ENCODE measurements around the gene SMYD3.

SMYD3 gene

DNA sequence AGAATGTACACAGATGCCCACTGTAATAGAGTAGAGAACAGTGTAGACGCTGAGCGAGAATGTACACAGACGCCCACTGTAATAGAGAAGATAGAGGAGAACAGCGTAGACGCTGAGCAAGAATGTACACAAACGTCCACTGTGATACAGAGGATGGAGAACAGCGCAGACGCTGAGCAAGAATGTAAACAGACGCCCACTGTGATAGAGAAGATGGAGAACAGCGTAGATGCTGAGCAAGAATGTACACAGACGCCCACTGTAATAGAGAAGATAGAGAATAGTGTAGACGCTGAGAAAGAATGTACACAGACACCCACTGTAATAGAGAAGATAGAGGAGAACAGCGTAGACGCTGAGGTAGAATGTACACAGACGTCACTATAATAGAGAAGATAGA lies 306.9 kb downstream of the SMYD3 start:
- no peaks in the 10 kb centered on the region for H3F3A ChIP-seq (ENCODE audit: low read depth)
- peaks cover 8% of the 10 kb centered on the region for H3K4me1 ChIP-seq (ENCODE audit: insufficient read depth, low read length, poor library complexity, severe bottlenecking)
- no peaks in the 10 kb centered on the region for H3K9me2 ChIP-seq (replicated peaks; ENCODE audit: low read depth, low read length)
- H3K79me2 ChIP-seq (ENCODE audit: insufficient read depth, low read length) = no peaks in the 10 kb centered on the region
- TF ChIP-seq, protein P1, sequence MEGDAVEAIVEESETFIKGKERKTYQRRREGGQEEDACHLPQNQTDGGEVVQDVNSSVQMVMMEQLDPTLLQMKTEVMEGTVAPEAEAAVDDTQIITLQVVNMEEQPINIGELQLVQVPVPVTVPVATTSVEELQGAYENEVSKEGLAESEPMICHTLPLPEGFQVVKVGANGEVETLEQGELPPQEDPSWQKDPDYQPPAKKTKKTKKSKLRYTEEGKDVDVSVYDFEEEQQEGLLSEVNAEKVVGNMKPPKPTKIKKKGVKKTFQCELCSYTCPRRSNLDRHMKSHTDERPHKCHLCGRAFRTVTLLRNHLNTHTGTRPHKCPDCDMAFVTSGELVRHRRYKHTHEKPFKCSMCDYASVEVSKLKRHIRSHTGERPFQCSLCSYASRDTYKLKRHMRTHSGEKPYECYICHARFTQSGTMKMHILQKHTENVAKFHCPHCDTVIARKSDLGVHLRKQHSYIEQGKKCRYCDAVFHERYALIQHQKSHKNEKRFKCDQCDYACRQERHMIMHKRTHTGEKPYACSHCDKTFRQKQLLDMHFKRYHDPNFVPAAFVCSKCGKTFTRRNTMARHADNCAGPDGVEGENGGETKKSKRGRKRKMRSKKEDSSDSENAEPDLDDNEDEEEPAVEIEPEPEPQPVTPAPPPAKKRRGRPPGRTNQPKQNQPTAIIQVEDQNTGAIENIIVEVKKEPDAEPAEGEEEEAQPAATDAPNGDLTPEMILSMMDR (conservative IDR thresholded peaks at IDR 0.05; ENCODE audit: low read length) = no peak
- TF ChIP-seq EZH2phosphoT487 (IDR thresholded peaks at IDR 0.05; ENCODE audit: borderline replicate concordance) = no peak
- H3K9me3 ChIP-seq (ENCODE audit: insufficient read depth, low read depth, low read length) = no peaks in the 10 kb centered on the region
- no peak overlapping the region for H3K4me3 ChIP-seq (ENCODE audit: low read length, poor library complexity, severe bottlenecking)
- H3K36me3 ChIP-seq (ENCODE audit: insufficient read depth, low read length) = no peaks in the 10 kb centered on the region
- H3K27me3 ChIP-seq (ENCODE audit: insufficient read depth, low read length, poor library complexity, severe bottlenecking) = no peaks in the 10 kb centered on the region
- no peak overlapping the region for H3K9ac ChIP-seq (ENCODE audit: low read depth, low read length, poor library complexity, severe bottlenecking)
- no peak overlapping the region for H2AFZ ChIP-seq (ENCODE audit: low read length)
- no peaks in the 10 kb centered on the region for H4K20me1 ChIP-seq (ENCODE audit: insufficient read depth, low read length, poor library complexity, severe bottlenecking)
- no peak overlapping the region for H3K4me2 ChIP-seq (ENCODE audit: low read depth, low read length, poor library complexity, severe bottlenecking)

DNA sequence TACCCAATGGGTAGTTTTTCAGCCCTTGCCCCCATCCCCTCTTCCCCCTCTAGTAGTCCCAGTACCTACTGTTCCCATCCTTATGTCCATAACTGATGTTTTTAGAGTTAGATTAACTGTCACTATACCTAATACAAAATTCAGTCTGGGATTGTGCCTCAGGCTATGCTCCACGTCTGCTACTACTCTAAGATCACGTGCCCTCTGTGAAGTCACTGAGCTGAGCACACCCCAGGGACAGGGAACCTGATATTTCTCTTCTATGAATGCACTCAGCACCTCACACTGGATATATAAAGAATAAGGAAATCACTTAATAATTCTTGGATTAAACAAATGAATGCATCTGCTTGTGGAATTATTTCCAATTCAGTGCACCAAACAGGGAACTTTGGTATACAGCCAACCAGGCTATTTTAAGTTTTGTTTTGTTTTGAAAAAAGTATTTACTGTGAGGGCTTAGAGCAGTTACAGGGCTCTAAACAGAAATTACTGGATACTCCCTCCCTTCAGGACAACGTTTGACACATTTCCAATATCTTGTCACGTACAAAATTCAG lies 307.9 kb downstream of the SMYD3 start:
- H3K4me1 ChIP-seq (ENCODE audit: insufficient read depth, low read length, poor library complexity, severe bottlenecking) = peaks cover 12% of the 10 kb centered on the region
- H3K79me2 ChIP-seq (ENCODE audit: insufficient read depth, low read length) = no peaks in the 10 kb centered on the region
- H3K27me3 ChIP-seq (ENCODE audit: insufficient read depth, low read length, poor library complexity, severe bottlenecking) = no peaks in the 10 kb centered on the region
- no peaks in the 10 kb centered on the region for H3F3A ChIP-seq (ENCODE audit: low read depth)
- H3K9me3 ChIP-seq (ENCODE audit: insufficient read depth, low read depth, low read length) = no peaks in the 10 kb centered on the region
- H3K9ac ChIP-seq (ENCODE audit: low read depth, low read length, poor library complexity, severe bottlenecking) = no peak overlapping the region
- TF ChIP-seq EZH2phosphoT487 (IDR thresholded peaks at IDR 0.05; ENCODE audit: borderline replicate concordance) = no peak
- TF ChIP-seq, protein P1 (conservative IDR thresholded peaks at IDR 0.05; ENCODE audit: low read length) = no peak
- H3K4me2 ChIP-seq (ENCODE audit: low read depth, low read length, poor library complexity, severe bottlenecking) = no peak overlapping the region
- H3K4me3 ChIP-seq (ENCODE audit: low read length, poor library complexity, severe bottlenecking) = no peak overlapping the region
- no peak overlapping the region for H2AFZ ChIP-seq (ENCODE audit: low read length)
- H4K20me1 ChIP-seq (ENCODE audit: insufficient read depth, low read length, poor library complexity, severe bottlenecking) = no peaks in the 10 kb centered on the region
- H3K36me3 ChIP-seq (ENCODE audit: insufficient read depth, low read length) = no peaks in the 10 kb centered on the region
- no peaks in the 10 kb centered on the region for H3K9me2 ChIP-seq (replicated peaks; ENCODE audit: low read depth, low read length)

DNA sequence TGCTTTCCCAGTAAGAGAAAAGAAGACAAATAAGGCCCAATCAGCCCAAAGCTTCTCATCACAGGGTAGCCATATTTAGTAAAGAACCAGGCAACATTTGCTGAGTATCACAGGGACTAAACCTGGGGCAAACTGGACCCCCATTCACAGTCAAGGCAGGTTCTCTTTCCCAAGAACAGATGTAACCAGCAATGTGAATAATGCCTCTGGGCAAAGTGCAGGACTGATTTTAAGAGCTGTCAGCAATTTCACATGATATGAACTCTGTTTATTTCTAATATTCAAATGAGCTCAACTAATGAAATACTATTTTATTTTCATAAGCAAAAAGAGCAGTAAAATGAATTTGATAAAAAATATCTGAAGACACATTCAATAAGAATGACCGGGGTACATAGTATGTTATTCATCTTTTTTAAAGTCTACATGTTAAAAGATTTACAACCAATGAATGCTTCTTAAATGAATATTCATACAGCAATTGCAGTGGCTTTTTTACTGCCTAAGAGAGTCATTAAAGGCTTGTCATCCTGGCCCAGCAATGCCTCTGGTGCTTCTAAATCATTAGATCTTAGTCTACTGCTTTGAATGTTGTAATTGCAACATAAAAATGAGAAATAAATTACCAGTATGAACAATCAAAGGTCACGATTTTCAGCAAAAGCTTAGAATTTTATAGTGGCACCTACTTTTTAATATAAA lies 308.8 kb downstream of the SMYD3 start:
- H3K27me3 ChIP-seq (ENCODE audit: insufficient read depth, low read length, poor library complexity, severe bottlenecking) = no peaks in the 10 kb centered on the region
- no peaks in the 10 kb centered on the region for H3K9me2 ChIP-seq (replicated peaks; ENCODE audit: low read depth, low read length)
- no peaks in the 10 kb centered on the region for H3K9me3 ChIP-seq (ENCODE audit: insufficient read depth, low read depth, low read length)
- no peaks in the 10 kb centered on the region for H3K79me2 ChIP-seq (ENCODE audit: insufficient read depth, low read length)
- H3K36me3 ChIP-seq (ENCODE audit: insufficient read depth, low read length) = no peaks in the 10 kb centered on the region
- H3F3A ChIP-seq (ENCODE audit: low read depth) = no peaks in the 10 kb centered on the region
- no peak for TF ChIP-seq EZH2phosphoT487 (IDR thresholded peaks at IDR 0.05; ENCODE audit: borderline replicate concordance)
- TF ChIP-seq, protein P1 (conservative IDR thresholded peaks at IDR 0.05; ENCODE audit: low read length) = no peak
- no peak overlapping the region for H3K4me2 ChIP-seq (ENCODE audit: low read depth, low read length, poor library complexity, severe bottlenecking)
- no peak overlapping the region for H2AFZ ChIP-seq (ENCODE audit: low read length)
- H3K4me3 ChIP-seq (ENCODE audit: low read length, poor library complexity, severe bottlenecking) = no peak overlapping the region
- H4K20me1 ChIP-seq (ENCODE audit: insufficient read depth, low read length, poor library complexity, severe bottlenecking) = no peaks in the 10 kb centered on the region
- peaks cover 12% of the 10 kb centered on the region for H3K4me1 ChIP-seq (ENCODE audit: insufficient read depth, low read length, poor library complexity, severe bottlenecking)
- no peak overlapping the region for H3K9ac ChIP-seq (ENCODE audit: low read depth, low read length, poor library complexity, severe bottlenecking)

Data from Loucy (cell line).